NCI-H146 (cell line): ENCODE measurements around the gene LRRTM3.
A peak's percentile ranks its signal among the peaks of the same experiment; 100 is the strongest.

Experiments
- DNase-seq: peaks from one replicate; lab custom pipeline; 2025; lab: John Stamatoyannopoulos, UW

The LRRTM3 gene

DNA sequence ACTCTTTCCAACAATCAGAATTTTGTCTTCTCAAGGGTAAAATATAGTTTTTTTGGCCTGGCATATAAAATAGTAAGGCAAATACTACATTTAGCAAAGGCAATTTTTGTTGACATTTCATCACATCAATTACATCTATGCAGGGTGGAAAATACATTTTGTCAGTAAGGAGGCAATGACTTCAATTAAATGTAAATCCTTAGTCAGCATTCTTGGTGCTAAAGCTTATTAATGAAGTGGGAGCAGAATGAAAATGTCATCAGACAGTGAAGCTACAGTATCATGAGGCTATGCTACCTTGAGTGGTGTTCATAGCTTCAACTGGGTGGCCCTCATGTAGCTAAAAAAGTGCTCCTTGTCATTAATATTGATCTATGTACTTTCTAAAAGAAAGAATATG, 8.9 kb downstream of the LRRTM3 start:
- no peak for DNase-seq

- no peak for DNase-seq
Measured at GRCh38 chr10:66940965-66941364, 15.1 kb downstream of the LRRTM3 start.

- no peak for DNase-seq
Measured at GRCh38 chr10:66941491-66941890, 15.7 kb downstream of the LRRTM3 start.

DNA sequence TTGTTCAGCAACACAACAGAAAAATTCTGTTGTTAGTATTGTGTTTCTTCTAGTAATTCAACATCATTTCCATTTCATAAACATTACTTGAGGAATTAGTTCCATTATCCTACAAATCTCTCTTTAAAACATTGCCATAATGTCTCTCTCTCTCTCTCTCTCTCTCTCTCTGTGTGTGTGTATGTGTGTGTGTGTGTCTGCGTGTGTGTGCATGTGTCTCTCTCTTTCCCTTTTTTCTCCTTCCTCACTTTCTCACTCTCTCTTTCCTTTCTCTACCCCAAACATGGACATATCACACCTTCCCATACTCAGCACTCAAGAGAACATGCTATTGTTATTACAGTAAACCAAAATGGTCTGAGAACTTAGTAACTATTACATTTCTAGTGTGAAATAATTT, 16.6 kb downstream of the LRRTM3 start:
- DNase-seq: no peak

- no peak for DNase-seq
Measured at GRCh38 chr10:66943590-66943989, 17.8 kb downstream of the LRRTM3 start.

DNA sequence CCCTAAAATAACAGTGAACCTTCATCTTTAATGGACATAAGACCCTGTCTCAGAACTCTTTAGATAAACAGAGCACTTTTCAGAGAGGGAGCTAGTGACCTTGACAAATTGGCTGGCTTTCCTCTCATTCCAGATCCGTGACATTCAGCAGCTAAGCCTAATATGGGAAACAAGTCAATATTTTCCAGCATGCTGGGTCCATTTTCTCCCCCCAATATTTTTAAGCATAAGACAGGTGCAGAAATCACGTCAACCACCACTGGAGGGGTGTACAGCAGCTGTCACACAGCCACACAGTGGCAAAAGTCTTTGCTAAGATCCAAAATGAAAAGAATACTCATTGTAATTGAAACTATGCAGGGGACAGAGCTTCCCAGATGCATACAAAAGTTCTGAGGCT, 26.1 kb downstream of the LRRTM3 start:
- DNase-seq: no peak

GRCh38 chr10:66958466-66958865, 32.6 kb downstream of the LRRTM3 start:
- no peak for DNase-seq

DNA sequence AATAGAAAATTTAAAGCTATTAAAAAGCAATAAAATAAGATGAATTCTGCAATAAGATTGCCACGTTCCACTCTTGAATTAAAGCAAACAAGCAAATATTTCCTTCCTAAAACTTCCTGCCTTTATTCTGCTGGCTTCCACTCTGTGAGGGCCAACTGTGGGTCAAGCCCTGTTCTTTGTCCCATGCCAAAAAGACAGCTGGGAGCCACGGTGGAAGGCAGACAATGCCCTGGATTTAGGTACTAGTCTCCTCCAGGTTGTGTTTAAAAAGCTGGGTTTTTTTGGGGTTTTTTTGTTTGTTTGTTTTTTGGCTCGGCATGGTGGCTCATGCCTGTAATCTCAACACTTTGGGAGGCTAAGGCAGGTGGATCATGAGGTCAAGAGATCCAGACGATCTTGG, 39.1 kb downstream of the LRRTM3 start:
- DNase-seq: no peak

DNA sequence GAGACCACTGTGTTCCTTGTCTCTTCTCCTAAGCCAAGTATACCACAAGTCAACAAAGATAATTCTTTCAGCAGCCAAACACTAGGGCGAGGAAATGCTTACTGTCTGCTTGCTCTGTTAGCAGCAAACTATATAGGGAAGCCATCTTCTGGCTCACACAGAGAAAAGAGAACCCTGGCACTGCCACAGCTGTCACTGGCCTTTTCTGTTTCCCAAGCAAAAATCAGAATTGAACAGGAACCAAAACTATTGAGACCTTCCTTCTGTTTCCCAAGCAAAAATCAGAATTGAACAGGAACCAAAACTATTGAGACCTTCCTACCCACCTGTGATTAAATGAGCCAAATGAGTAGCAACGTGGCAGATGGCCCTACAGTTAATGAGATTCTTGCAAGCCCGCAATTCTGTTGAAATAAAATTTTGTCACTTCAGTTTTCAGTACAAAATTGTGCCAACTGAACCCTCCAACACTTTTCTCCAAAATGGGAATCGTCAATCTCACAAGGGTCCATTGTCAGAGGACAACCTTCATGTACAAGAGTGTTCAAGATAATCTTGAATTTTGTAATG, 54.5 kb downstream of the LRRTM3 start:
- no peak for DNase-seq

GRCh38 chr10:66981361-66982052, 55.7 kb downstream of the LRRTM3 start:
- DNase-seq: no peak

- DNase-seq: no peak
Measured at GRCh38 chr10:66982053-66982420, 56.2 kb downstream of the LRRTM3 start.

- DNase-seq: peak; percentile 14
Measured at GRCh38 chr10:66982792-66983474, 57.1 kb downstream of the LRRTM3 start.

DNA sequence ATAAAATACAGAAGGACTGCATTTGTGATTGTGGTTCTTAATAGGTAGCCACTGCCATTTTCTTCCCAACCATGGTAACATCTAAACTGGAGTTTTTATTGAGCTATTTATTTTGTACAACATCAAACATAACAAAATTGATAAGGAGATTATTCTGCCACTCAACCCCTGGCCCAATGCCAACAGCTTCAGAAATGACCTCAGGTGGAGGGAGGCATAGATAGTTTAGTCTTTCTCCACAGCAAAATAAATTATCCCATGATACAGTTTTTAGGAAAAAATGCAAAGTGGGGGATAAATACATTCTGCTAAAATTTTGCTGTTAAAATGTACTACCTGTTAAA, 57.6 kb downstream of the LRRTM3 start:
- DNase-seq: peak; percentile 56

DNA sequence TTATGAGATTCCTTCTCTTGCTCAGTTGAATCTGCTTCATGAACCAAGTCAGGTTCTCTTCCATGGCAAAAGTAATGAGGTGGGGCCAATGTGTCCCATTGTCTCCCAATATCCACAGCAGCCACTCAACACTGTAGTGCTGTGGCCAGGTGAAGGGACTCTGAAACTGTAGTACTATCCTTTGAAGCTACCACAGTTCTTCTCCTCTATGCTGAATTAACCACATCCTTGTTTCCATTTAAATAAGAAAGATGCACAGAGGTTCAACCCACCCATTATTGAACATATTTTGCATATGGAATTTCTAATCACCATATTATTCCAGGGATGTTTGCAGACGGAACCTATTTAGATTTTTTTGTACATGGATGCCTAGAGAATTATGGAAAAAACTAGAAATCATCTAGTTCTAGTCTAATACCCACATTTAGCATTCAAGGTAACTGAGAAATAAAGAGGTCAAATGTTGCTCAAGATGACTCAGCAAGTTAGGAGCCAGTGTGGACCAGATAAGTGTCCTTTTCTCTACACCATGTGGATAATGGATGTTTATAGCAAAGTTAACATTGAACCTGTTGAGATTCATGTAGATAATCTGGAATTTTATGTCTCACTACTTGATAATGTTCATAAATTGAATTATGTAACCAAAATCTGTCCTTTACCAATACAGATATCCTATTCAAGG, 64.5 kb downstream of the LRRTM3 start:
- no peak for DNase-seq

DNA sequence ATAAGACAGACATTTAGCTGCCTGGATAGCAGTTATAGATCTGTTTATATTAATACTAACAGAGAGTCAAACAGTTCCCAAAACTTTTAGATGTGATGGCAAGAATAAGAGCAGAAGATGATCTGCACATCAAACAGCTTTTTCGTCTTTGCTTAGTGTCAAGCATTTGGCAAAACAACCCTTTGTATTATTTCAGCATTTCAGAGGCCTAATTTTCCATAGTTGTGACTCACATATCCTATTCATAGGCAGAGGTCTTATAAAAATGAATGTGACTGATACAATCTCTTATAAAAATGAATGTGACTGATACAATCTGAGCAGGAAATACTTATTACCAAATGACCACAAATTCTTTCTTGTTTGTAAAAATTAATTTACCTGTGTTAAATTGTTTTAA, 71.2 kb downstream of the LRRTM3 start:
- DNase-seq: no peak

GRCh38 chr10:66999762-67000545, 74.1 kb downstream of the LRRTM3 start:
- no peak for DNase-seq

DNA sequence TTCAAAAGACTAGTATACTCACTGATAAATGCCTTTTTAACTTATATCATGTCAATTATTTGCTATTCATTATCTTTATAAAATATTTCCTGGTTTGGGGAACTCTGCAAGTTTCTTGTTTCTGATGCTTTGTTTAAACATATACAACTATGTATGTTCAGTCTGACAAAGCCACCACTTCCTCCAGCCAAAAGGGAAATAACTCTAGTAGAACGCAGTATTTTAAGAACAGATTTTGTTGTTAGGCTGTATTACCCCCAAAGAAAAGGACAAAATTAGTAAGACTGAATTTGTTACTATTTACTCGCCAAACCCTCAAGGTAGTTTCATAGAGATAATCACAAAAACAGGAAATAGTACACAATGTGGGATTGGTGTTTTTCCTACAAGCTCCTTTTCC, 78.9 kb downstream of the LRRTM3 start:
- no peak for DNase-seq

DNA sequence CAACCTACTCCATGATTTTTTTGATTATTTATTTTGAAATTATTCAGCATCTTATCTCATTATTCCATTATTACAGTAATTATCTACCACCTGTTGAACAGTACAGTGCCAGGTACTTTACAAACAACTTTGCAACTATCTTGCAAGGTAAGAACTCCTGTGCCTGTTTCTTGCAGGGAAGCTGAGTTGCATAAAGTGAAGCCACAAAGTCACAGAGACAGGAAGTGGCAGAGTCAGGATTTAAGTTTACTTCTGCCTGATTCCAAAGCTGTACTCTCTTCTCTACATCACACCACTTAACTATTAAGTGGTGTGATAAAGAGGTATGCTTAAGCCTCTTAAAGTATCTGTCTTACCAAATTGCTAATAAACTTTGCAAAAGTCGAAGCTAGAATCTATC, 80.1 kb downstream of the LRRTM3 start:
- DNase-seq: no peak

GRCh38 chr10:67011480-67011879, 85.6 kb downstream of the LRRTM3 start:
- DNase-seq: no peak

GRCh38 chr10:67011981-67012380, 86.1 kb downstream of the LRRTM3 start:
- no peak for DNase-seq

GRCh38 chr10:67015225-67015624, 89.4 kb downstream of the LRRTM3 start:
- no peak for DNase-seq

DNA sequence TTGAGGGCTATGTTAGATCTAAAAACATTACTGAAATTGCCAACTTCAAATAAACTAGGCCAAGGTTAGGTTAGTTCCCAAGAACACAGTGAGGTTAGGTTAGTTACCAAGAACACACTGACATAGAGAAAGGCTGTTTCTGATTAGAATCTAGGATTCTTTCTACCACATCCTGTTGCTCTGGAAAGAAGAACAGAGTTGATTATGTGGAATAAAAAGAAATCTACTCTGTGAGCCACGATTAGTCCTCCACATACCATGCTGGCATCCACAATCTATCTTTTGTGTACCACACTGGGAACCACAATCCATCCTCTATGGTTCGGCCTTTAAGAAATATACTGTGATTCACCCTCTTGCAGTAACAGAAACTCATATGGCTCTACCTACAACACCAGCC, 91.4 kb downstream of the LRRTM3 start:
- no peak for DNase-seq
